GM12892 (cell line): Measurements from ENCODE around the gene NEDD4L.

Experiments
- POLR2A ChIP-seq: IDR thresholded peaks from 2 replicates; pipeline ENCODE4 v1.6.1; 2011; ENCODE audit warnings: low read depth, low read length, control low read depth
- TAF1 ChIP-seq: IDR thresholded peaks from 2 replicates; pipeline ENCODE4 v1.6.1; 2011; ENCODE audit warnings: low read depth, mild to moderate bottlenecking, control low read depth, low read length, borderline replicate concordance

GRCh38 chr18:58215011-58215410 lies 171.0 kb downstream of the NEDD4L start:
- TF ChIP-seq TAF1 (no peak), POLR2A (no peak)
